OCI-M1 (cell line): Measurements from ENCODE around the gene B3GNT2.
"Not testable (repeated sequence)": the region's sequence is repeated elsewhere in the genome, so short reads cannot be mapped to it uniquely, and the experiment has no call there.

Experiments used
- DNase-seq: peaks from one replicate; lab custom pipeline; 2025; lab: John Stamatoyannopoulos, UW

Gene B3GNT2

DNA sequence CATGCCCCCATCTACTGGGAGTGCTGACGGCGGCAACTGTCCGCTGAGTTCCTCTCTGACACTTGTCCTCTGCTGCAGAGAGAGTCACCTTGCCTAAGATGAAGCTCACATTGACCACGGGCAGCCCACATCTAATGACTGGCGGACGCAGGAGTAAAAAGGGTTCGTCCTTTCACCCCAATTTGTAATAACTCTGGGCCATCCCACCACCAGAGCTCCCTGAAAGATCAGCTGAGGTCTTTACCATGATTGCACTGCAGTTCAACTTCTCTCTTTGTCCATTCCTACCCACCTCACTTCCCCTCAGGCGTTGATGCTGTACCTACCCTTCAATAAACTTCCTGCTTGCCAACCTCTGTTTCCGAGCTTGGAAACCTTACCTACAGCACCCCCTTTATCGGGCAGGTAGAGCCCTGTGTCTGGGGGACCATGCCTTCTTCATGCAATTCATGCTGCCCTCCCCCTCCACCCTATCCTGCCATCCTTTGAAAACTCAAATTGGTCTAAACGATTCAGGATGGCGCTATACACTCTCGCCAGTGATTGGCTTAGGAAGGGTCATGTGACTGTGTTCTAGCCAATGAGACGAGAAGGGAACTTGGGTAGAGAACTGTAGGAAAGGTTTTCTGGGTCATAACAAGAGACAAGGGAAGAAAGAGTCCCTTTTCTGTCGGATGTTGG lies 10.3 kb upstream of the B3GNT2 start:
- no peak for DNase-seq

DNA sequence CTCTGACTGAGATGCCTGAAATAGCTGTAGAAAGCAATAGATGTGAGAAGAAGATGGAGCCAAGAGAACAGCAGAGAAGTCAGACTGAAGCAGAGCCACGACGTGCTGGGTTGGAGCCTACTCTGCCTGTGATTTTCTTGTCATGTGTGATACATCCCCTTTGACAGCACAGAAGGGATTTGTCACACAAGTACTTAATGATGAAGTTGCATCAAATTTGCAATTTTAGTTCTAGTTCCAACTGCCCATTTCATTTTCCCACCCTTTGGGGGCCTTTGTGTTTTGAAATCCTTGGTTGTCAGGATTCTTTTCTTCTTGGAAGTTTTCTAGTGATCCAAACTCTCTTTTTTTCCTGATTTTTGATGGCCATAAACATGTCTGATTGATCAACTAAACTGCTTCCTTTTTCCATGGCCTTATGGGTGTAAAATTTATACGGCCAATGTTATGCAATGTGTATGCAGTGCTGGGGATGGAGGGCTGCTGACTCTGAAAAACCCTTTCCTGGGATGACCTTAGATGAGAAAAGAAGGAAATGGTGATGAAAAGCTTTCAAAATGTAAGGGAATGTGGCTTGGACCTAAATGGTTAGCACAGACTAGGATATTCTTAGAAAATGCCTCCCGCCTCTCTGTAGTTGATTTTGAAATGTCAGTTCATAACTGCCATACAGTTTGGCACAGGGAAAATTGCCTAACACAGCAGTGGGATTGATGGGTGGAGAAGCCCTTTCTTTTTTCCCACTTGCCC lies 9.6 kb upstream of the B3GNT2 start:
- DNase-seq: no peak

DNA sequence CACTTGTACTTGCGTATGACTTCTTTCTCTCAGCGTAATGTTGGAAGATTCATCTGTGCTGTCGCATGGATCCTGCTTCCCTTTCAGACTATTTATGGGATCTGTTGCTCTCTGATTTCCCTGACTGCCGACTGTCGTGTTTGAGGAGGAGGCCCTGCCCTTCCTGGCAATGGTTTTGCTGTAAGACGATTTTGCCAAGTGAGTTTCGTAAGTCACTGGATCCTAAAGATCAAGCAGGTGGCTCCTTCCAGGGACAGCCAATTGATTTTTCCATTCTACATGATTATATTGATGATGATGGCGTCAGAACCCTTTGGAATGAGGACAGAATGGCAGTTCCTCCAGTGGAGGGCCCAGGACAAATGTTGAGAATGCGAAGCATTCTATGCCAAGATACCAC lies 8.7 kb upstream of the B3GNT2 start:
- DNase-seq: no peak

DNA sequence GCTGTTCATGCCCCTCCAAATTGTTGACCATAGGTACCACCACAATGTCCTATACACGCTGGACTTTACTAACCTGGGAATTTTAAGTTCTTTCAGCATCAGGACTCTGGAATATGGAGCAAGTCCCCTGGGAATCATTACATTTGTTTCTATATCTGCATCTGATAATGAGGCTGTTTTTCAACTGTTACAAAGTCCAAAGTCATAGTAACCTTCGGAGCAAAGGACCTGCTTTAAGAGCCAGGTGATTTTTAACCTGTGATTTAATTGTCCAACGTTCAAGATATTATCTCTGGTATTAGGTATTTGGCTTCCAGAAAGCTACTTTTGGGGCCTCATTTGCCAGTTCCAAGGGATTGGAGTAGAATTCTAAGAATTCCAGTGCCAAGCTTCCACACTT lies 7.5 kb upstream of the B3GNT2 start:
- no peak for DNase-seq

DNA sequence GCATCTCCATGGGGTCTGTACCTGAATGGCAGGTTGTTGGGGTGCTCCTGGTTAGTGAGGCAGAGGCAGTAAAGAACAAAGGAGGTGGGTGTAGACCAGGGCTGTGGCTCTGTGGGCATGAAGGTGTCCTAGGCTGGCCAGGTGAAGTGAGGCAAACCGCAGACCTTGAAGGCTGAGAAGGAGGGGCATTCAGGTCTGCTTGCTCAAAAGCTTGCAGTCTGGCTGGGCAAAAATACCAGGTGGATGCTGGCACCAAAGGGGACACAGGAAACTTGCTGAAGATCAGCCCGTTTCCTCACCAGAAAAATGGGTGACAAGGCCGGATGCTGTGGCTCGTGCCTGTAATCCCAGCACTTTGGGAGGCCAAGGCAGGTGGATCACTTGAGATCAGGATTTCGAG lies 6.7 kb upstream of the B3GNT2 start:
- no peak for DNase-seq

DNA sequence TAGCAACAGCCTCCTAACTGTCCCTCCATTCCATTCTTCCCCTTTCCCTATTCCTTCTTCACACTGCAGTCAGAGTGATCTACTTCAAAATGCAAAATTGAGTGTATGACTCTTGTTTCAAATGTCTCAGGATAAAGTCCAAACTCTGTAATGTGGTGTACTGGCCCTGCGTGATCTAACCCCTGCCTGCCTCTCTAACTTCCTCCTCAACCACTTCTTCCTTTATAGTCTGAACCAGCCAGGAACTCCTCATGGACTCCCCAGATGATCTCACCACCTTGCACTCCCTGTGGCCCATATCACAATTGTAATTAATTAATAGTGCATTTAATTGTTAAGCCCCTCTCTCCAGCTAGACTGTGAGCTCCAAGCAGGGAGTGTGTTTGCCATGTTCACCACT lies 3.1 kb upstream of the B3GNT2 start:
- DNase-seq: peak; percentile 48

DNA sequence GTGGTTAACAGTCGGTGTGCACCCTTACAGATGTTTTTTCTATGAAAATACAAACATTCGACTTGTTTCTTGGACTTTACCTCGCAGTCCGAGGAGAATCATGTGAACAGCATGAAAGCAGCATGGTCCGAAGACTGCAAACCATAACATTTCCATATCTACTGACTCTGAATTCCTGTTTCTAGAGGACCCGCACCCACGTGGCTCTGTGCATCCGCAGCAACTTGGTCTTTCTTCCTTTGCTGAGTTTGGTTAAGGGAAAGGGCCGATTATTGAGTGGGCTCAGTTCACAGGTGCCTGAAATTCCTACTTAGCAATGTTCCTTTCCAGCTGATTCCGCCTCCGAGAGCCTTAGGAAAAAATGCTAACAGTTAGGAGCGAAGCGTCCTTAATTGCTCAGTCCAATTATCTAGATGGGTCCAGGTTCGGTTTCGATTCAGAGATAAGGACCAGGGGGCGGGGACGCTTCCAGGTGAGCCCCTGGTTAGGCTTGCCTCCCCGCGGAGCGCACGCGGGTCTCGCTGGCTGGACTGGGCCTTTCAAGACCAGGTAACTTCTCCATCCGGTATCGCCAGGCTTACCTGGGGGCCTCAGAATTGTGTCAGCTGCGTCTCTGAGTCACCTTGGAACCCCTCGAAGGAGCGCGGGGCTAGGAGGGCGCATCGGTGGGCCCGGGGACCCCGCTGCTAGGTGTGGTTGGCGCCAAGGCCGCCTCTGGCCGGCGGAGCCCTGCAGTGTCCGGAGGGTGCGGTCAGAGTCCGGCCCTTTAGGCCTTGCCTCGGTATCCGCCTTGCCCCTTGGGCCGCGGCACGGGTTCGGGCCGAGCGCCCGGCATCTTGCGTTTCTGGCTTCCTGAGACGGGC lies 1.1 kb upstream of the B3GNT2 start:
- no peak for DNase-seq

DNA sequence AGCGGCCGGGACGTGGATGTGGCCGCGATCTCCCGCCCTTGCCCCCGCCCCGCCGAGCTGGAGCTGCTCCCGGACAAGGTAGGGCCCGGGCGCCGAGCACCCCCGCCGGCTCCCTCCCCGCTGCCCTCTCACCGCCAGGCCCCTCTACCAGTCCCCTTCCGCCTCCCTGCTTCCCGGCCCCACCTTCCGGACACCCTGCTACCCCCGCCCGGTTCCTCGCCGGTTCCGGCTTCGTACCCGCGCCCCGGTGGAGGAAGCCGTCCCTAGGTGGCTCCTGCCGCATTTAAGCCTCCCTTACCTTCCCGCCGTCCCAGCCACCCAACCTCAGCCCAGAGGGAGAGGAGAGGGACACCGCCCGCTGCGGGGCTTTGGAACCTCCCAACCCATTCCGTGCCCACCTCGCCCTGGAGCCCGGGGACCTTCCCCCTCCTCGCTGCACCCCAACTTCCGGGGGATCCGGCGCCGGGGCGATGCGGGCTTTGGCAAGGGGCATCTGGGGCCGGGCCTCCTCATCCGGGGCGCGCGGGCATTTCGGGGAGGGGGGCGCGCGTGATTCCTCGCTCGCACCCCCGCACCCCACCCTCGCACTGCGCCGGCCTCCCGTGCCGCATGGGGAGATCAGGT lies 475 bp downstream of the B3GNT2 start:
- DNase-seq: peak; percentile 60

DNA sequence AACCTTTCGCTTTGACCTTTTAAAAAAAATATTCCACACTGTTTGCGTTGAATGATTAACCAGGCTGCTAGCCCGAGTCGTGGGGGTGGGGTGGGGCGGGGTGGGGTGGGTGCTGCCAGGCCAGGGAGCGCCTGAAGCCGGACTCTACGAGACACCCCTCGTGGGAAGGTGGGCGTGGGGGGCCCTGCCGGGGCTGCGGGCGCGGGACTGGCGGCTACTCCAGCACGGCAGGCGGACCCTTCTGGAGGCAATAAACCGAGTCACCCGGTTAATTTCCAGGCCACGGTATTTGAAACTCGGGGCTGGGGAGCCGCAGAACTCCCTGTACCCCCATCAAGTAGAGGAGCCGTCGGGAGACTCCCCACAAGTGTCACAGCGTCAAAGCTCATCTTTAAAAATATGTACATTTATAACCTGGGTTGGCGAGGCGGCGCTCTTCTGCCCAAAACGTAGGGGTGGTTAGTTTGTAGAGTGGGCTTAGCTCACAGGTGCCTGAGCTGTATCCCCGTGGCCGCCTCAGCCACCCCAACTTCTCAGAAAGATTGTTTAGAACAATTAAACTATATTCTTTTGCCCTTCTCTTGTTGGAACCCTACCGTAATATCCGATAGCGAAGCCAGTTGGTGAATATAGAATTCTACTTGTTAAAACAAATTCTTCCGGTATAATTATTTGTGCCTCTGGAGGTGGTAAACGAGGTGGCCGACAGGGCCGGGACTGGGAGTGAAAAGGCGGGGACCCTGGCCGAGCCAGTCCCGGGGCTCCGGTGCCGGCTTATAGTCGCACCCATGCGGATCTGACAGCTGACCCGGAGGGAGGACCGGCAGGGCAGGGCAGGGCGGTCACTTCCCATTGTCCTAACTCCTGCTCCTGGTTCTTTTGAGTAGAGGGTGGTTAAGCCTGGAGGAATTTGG lies 1.4 kb downstream of the B3GNT2 start:
- DNase-seq: peak; percentile 40

DNA sequence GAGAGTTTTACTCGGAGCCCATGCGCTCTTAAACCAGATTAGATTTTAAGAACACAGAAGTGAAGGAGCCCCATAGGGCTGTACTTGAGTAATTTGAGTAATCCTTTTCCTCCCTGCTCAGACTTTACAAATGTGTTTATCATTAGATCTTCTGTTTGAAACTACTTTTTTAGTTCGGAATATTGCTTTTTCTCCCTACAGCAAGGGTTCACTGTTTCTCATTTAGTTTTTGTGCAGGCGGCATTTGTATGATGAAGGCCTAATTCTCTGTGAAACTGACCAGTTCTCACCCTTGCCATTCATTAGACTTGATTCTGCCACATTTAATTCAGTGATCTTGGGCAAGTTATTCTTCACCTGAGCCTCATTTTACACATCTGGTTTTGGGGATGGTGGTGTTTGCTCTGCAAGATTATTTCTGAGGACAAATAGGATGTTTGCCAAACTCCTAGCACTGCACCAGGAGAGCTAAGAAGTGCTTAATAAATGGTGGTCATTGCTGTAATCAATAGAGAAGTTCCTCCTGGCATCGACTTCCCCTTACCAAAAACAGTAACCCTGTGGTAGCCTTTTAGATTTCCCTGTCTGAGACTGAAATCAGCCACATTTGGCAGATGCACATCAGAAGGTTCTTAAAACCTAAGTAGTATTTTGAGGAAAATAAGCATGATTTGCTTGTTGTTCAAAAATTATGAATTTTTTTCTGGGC lies 2.2 kb downstream of the B3GNT2 start:
- peak; percentile 22 for DNase-seq

DNA sequence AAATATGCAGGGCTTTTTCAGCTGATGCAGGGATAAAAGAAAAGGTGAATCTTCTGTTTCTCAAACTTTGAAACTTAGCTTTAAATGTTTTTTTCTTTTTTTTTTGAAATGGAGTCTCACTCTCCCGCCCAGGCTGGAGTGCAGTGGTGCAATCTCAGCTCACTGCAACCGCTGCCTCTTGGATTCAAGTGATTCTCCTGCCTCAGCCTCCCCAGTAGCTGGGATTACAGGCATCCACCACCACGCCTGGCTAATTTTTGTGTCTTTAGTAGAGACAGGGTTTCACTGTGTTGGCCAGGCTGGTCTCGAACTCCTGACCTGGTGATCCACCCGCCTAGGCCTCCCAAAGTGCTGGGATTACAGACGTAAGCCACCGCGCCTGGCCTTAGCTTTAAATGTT lies 2.9 kb downstream of the B3GNT2 start:
- DNase-seq: not testable (repeated sequence)

DNA sequence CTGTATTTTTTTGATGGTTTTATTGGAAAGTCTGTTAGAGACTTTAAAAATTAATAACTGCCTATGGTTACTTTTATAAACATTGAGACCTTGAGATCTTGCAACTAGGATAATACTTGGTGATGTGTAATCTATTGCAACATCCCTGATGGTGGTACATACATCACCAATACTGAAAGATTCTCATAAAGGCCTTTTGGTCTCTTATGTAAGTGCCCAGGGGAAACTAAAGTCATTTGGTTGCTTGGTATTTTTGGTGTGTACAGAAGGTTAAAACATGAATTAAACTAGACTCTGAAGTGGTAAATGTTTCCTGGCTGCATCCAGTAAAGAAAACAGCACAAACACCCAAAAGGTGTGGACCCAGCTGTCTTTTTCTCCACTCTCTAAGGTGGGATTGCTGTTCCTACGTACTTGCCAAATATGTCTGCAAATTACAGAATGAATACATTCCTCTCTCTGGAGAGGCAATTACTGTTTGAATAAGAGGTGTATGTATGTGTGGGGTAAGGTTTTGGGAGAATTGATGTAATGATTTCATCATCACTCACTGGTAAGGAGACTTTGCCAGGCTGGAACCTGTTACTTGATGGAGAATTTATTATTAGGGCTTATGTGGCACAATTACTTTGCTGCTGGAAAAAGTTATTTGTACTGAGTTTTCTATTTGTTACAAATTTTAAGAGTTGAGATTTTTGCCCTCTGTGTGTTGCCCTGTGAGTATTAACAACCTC lies 3.6 kb downstream of the B3GNT2 start:
- no peak for DNase-seq

DNA sequence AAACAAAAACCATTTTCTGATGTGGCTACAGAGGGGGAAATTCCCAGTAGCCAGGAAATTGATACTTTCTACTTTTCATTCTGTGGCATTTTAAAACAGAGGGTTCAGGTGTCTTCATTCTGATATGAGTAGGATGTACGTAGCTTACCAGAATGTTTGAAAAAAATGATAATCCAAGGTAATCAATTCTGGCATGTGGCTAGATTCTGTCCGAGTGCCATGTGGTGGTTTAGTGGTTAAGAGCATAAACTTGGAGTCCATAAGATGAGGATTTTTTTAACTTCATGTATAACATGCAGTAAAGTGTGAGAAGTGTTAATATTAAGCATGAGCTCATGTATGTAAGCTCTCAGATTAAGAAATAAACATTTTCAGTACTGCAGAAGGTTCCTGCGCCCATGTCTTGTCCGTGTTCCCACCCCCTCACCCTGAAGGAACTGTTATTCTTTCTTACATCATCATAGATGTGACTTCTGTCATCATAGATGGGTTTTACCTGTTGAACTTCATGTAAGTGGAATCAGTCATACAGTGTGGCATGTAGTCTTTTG lies 4.5 kb downstream of the B3GNT2 start:
- DNase-seq: peak; percentile 5

DNA sequence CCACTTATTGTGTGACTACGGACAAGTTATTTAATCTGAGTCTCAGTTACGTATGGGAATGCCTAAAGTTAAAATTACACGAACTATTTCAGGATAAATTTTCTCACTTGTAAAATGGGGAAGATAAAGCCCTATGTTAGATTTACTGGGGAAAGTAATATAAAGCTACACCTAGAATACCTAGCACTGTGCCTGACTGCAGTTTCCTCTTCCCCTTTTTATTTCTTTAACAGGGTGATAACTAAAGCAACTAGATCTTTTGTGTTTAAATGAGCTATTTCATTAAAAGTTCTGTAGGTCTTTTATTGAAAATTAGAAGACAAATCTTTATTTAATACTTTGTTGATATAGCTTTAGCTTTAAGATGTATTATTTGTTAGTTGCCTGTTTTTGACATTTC lies 5.0 kb downstream of the B3GNT2 start:
- DNase-seq: no peak

DNA sequence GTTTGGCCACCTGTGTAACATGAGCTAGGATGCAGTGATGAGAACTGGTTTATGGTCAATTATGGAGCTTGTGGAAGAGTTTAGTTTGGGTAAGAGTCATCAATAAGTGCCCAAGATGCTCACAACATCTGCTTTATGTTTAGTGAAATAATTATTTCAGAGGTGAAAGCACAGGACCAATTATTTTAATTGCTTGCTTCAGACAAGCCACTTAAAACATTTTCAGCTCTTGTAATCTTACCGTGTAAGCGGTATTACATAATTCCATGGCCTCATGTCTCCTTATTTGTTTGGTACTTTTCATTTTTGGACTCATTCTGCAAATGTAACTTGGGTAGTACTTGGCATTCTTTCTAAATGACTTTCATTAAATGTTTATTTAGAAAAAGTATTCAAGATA lies 5.4 kb downstream of the B3GNT2 start:
- DNase-seq: no peak

DNA sequence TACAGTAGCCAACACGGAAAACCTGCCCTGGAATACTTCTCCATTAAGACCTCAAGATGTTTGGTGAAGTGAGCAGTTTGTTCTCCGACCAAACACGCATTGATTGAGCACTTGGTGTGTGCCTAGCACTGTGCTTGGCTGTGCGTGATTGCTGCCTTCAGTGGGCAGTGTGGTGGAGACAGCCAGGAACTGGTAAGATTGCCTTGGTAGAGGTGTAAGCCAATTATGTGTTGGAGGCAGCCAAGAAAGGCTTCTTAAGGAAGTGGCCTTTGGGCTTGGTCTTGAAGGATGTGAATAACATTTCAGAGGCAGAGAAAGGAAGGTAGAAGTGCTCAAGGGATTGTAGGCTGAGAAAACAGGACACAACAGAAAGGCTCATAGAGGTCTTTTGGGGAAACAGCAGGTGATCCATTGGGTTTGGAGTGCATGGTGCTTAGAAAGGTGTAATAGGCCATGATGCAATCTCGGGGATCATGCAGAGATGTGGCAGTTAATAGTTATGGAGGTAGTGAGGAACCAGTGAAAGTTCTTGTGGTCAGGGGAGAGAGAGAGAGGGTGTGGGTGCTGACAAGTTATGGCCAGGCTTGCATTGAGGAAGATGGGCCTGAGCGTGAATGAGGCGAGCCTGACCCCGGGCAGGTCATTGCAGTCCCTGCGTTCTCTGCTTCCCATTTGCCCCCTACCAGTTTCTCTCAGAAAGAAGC lies 6.3 kb downstream of the B3GNT2 start:
- DNase-seq: no peak

DNA sequence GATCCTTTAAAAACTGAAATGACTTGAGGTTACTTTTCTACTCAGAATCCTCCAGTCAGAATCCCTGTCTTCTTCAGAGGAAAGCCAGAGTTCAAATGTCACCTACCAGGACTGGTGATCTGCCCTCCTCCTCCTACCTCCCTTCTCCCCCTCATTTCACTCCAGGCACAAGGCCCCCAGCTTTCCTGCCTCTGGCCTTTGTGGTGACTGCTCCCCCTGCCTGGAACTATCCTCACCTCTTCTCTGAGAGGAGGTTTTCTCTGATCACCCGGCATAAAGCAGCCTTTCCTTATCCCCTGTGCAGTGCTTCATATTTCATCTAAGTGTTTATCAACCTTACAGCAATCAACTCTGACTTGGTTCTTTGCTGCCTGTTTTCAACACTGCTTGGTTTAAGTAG lies 6.8 kb downstream of the B3GNT2 start:
- no peak for DNase-seq

DNA sequence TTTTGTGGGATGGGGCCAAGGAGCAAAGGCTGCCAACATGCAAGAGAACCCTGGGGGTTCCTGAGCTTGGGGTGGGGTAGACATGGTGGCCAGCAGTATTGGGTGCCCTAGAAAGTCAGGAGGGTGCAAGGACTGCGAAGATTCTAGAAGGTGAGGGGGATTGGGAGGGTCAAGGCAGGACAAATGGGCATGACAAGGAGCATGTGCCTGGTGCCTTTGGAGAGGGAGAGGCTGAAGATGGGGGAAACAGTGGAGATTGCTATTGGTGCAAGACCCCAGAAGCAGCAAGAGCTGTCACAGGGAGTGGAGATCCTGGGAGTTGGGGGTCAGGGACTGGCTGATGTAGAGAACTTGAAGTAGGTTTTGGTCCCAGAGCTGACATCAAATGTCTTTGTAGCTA lies 7.5 kb downstream of the B3GNT2 start:
- DNase-seq: no peak

DNA sequence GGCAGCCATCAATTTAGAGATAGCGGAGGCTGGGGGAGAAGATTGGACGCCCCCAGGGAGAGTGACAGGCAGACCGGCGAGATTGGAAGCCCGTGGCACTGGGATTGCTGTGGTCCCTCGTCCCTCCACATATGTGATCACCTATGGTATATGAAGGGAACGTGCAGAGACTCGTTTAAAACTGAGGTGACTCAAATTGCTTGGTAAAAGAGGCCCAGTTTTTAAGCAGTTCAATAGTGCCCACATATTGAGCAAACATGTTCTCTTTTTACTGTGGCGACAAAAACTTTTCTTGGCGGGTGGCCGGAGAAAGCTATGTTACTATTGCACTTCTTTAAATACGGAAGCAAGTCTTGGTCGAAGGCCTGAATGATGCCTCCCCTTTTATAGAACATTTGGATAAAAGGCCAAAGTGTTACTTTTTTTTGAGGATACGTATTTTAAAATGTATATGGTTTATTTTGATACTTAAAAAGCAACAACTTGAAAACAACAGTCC lies 9.1 kb downstream of the B3GNT2 start:
- no peak for DNase-seq
